ENCODE results near the gene S100A3. TPM values are rescaled to one million over a fixed set of nuclear protein-coding genes. Genes with fewer than 3 reads are reported as not detected.
"Not testable (repeated sequence)": the region's sequence is repeated elsewhere in the genome, so short reads cannot be mapped to it uniquely, and the experiment has no call there.

S100A3 gene
- total RNA-seq, 2 experiments from 2014 or later: not detected

GRCh38 chr1:153578490-153578889 is 29.4 kb upstream of the S100A3 start:
- POLR2A ChIA-PET: no interaction called here
- no peak for DNase-seq

GRCh38 chr1:153577624-153578051 is 28.6 kb upstream of the S100A3 start:
- ATAC-seq (ENCODE audit: low read depth): no peak
- no peaks in the 10 kb centered on the region for H3K9me3 Mint-ChIP-seq
- POLR2A ChIA-PET: interaction anchor here (0.7 kb wide), 1 partner anchor 71 kb away, joined by 3 read pairs; no protein-coding TSS in a partner anchor
- peaks cover 7% of the 10 kb centered on the region for H3K4me1 Mint-ChIP-seq
- no peak for DNase-seq
- no peak overlapping the region for H3K27ac Mint-ChIP-seq
- H3K4me3 Mint-ChIP-seq: no peak overlapping the region
- H3K27me3 Mint-ChIP-seq: peaks cover 31% of the 10 kb centered on the region
- no peaks in the 10 kb centered on the region for H3K36me3 Mint-ChIP-seq

More at GRCh38 chr1:153578490-153578889, 29.4 kb upstream of the S100A3 start:
- no peak overlapping the region for H3K27ac Mint-ChIP-seq
- H3K4me3 Mint-ChIP-seq: no peak overlapping the region
- no peaks in the 10 kb centered on the region for H3K36me3 Mint-ChIP-seq
- H3K4me1 Mint-ChIP-seq: no peaks in the 10 kb centered on the region
- peaks cover 31% of the 10 kb centered on the region for H3K27me3 Mint-ChIP-seq
- no peak for ATAC-seq (ENCODE audit: low read depth)
- H3K9me3 Mint-ChIP-seq: no peaks in the 10 kb centered on the region

GRCh38 chr1:153577138-153577537 is 28.1 kb upstream of the S100A3 start:
- DNase-seq: no peak
- POLR2A ChIA-PET: interaction anchor here (0.6 kb wide), 1 partner anchor 67 kb away, joined by 5 read pairs; no protein-coding TSS in a partner anchor
- peaks cover 11% of the 10 kb centered on the region for H3K4me1 Mint-ChIP-seq
- H3K27me3 Mint-ChIP-seq: peaks cover 31% of the 10 kb centered on the region
- ATAC-seq (ENCODE audit: low read depth): no peak
- no peak overlapping the region for H3K4me3 Mint-ChIP-seq
- H3K36me3 Mint-ChIP-seq: no peaks in the 10 kb centered on the region
- no peak overlapping the region for H3K27ac Mint-ChIP-seq
- no peaks in the 10 kb centered on the region for H3K9me3 Mint-ChIP-seq

- ATAC-seq (ENCODE audit: low read depth); H3K9me3 Mint-ChIP-seq; H3K4me3 Mint-ChIP-seq; H3K36me3 Mint-ChIP-seq; DNase-seq; POLR2A ChIA-PET; H3K27ac Mint-ChIP-seq: not testable (repeated sequence)
- H3K4me1 Mint-ChIP-seq: peaks cover 18% of the 10 kb centered on the region
- peaks cover 39% of the 10 kb centered on the region for H3K27me3 Mint-ChIP-seq
Measured at GRCh38 chr1:153575497-153575896, 26.4 kb upstream of the S100A3 start.

GRCh38 chr1:153575081-153575491 is 26.0 kb upstream of the S100A3 start:
- ATAC-seq (ENCODE audit: low read depth); H3K4me3 Mint-ChIP-seq; DNase-seq; H3K9me3 Mint-ChIP-seq; H3K36me3 Mint-ChIP-seq; POLR2A ChIA-PET; H3K27ac Mint-ChIP-seq: not testable (repeated sequence)
- Mint-ChIP-seq H3K4me1 (peaks cover 18% of the 10 kb centered on the region), H3K27me3 (peaks cover 41% of the 10 kb centered on the region)

GRCh38 chr1:153573351-153573750 is 24.3 kb upstream of the S100A3 start:
- Mint-ChIP-seq H3K36me3 (no peaks in the 10 kb centered on the region), H3K4me1 (peaks cover 22% of the 10 kb centered on the region), H3K27me3 (peaks cover 27% of the 10 kb centered on the region), H3K4me3 (no peak overlapping the region), H3K9me3 (no peaks in the 10 kb centered on the region), H3K27ac (no peak overlapping the region)
- POLR2A ChIA-PET: interaction anchor here (0.6 to 1.3 kb wide), 5 partner anchors 25 to 417 kb away, joined by 3 to 4 read pairs (median 4); partner anchors contain the start of gene RPS27
- no peak for DNase-seq
- no peak for ATAC-seq (ENCODE audit: low read depth)

- no peaks in the 10 kb centered on the region for H3K9me3 Mint-ChIP-seq
- H3K4me3 Mint-ChIP-seq: no peak overlapping the region
- POLR2A ChIA-PET: interaction anchor here (0.6 to 2.0 kb wide), 11 partner anchors 26 to 418 kb away, joined by 3 to 8 read pairs (median 4); partner anchors contain the start of genes RAB13, RPS27, S100A16 and S100A6
- peak; percentile 63 for DNase-seq
- no peaks in the 10 kb centered on the region for H3K36me3 Mint-ChIP-seq
- peak; percentile 76 for ATAC-seq (ENCODE audit: low read depth)
- H3K27me3 Mint-ChIP-seq: peaks cover 19% of the 10 kb centered on the region
- H3K27ac Mint-ChIP-seq: no peak overlapping the region
- peaks cover 27% of the 10 kb centered on the region for H3K4me1 Mint-ChIP-seq
Measured at GRCh38 chr1:153572569-153573015, 23.5 kb upstream of the S100A3 start.

- Mint-ChIP-seq H3K27me3 (peaks cover 11% of the 10 kb centered on the region), H3K9me3 (no peaks in the 10 kb centered on the region), H3K36me3 (no peaks in the 10 kb centered on the region), H3K4me3 (no peak overlapping the region), H3K4me1 (peaks cover 33% of the 10 kb centered on the region), H3K27ac (peak overlapping the region; percentile 48)
- DNase-seq (no peak), ATAC-seq (ENCODE audit: low read depth) (no peak)
- POLR2A ChIA-PET: interaction anchor here (0.6 to 2.0 kb wide), 5 partner anchors 36 to 59 kb away, joined by 3 to 8 read pairs (median 4); partner anchors contain the start of genes S100A16 and S100A6
Measured at GRCh38 chr1:153571706-153572105, 22.6 kb upstream of the S100A3 start.

- no peak overlapping the region for H3K27ac Mint-ChIP-seq
- POLR2A ChIA-PET: interaction anchor here (0.6 to 3.9 kb wide), 3 partner anchors 19 to 60 kb away, joined by 3 to 45 read pairs (median 4); partner anchors contain the start of gene S100A6
- H3K4me3 Mint-ChIP-seq: no peak overlapping the region
- H3K9me3 Mint-ChIP-seq: no peaks in the 10 kb centered on the region
- DNase-seq: no peak
- no peak for ATAC-seq (ENCODE audit: low read depth)
- peaks cover 39% of the 10 kb centered on the region for H3K4me1 Mint-ChIP-seq
- peaks cover 10% of the 10 kb centered on the region for H3K27me3 Mint-ChIP-seq
- no peaks in the 10 kb centered on the region for H3K36me3 Mint-ChIP-seq
Measured at GRCh38 chr1:153570874-153571273, 21.8 kb upstream of the S100A3 start.

- POLR2A ChIA-PET: interaction anchor here (3.9 kb wide), 1 partner anchor 36 kb away, joined by 45 read pairs; the partner anchor contains the start of gene S100A6
- H3K27me3 Mint-ChIP-seq: peaks cover 10% of the 10 kb centered on the region
- H3K36me3 Mint-ChIP-seq: no peaks in the 10 kb centered on the region
- H3K9me3 Mint-ChIP-seq: no peaks in the 10 kb centered on the region
- H3K27ac Mint-ChIP-seq: no peak overlapping the region
- no peak overlapping the region for H3K4me3 Mint-ChIP-seq
- no peak for DNase-seq
- peaks cover 41% of the 10 kb centered on the region for H3K4me1 Mint-ChIP-seq
- ATAC-seq (ENCODE audit: low read depth): no peak
Measured at GRCh38 chr1:153569465-153569864, 20.4 kb upstream of the S100A3 start.

- Mint-ChIP-seq H3K4me1 (peaks cover 41% of the 10 kb centered on the region), H3K36me3 (no peaks in the 10 kb centered on the region), H3K9me3 (no peaks in the 10 kb centered on the region), H3K27me3 (peaks cover 10% of the 10 kb centered on the region), H3K4me3 (peak overlapping the region; percentile 75), H3K27ac (peak overlapping the region; percentile 4)
- peak; percentile 31 for ATAC-seq (ENCODE audit: low read depth)
- POLR2A ChIA-PET: interaction anchor here (0.9 to 3.9 kb wide), 3 partner anchors 24 to 66 kb away, joined by 3 to 45 read pairs (median 7); partner anchors contain the start of genes CHTOP, S100A4 and S100A6
- peak; percentile 82 for DNase-seq
Measured at GRCh38 chr1:153568367-153569099, 19.5 kb upstream of the S100A3 start.

- H3K27ac Mint-ChIP-seq: peak overlapping the region; percentile 50
- H3K36me3 Mint-ChIP-seq: no peaks in the 10 kb centered on the region
- DNase-seq: no peak
- H3K4me1 Mint-ChIP-seq: peaks cover 35% of the 10 kb centered on the region
- H3K27me3 Mint-ChIP-seq: peaks cover 10% of the 10 kb centered on the region
- H3K4me3 Mint-ChIP-seq: no peak overlapping the region
- POLR2A ChIA-PET: interaction anchor here (0.9 to 3.9 kb wide), 3 partner anchors 23 to 66 kb away, joined by 3 to 45 read pairs (median 7); partner anchors contain the start of genes CHTOP, S100A4 and S100A6
- no peak for ATAC-seq (ENCODE audit: low read depth)
- H3K9me3 Mint-ChIP-seq: no peaks in the 10 kb centered on the region
Measured at GRCh38 chr1:153567621-153568366, 18.7 kb upstream of the S100A3 start.

Measured in activated naive CD8-positive, alpha-beta T cell treated with anti-CD3 and anti-CD28 coated beads, Interleukin-2, amount 10 ng/mL, durations not matched to agents 7 days and 5 days (primary cell).